ENCODE data around the gene AKR1C4. TPM values are rescaled to one million over a fixed set of nuclear protein-coding genes. Genes with fewer than 3 reads are reported as not detected.
A peak's percentile ranks its signal among the peaks of the same experiment; 100 is the strongest.

The AKR1C4 gene
- total and polyA plus RNA-seq, 4 donors = 3.2 to 260 (median 129) TPM

- TF ChIP-seq FOXA1 (IDR thresholded peaks at IDR 0.05) (peak; percentile 94), ZBTB33 (IDR thresholded peaks at IDR 0.05) (peak; percentile 74), CTCF (IDR thresholded peaks at IDR 0.05; ENCODE audit: low read depth, low read length, missing input control) (no peak), HNF4G (IDR thresholded peaks at IDR 0.05) (peak; percentile 89), HNF4A (conservative IDR thresholded peaks at IDR 0.05) (peak; percentile 96 to 97), RXRA (IDR thresholded peaks at IDR 0.05) (peak; percentile 88), NR2F2 (IDR thresholded peaks at IDR 0.05) (no peak), JUND (IDR thresholded peaks at IDR 0.05) (peak in 1 of 2 donors; percentile 72), EGR1 (IDR thresholded peaks at IDR 0.05; ENCODE audit: low read depth in 2 of 2) (no peak), GABPA (IDR thresholded peaks at IDR 0.05 in 1 of 2, conservative IDR thresholded peaks at IDR 0.05 in 1 of 2) (no peak), SP1 (IDR thresholded peaks at IDR 0.05) (peak; percentile 96), FOXA2 (IDR thresholded peaks at IDR 0.05) (peak; percentile 93), ATF3 (IDR thresholded peaks at IDR 0.05) (peak; percentile 72), YY1 (IDR thresholded peaks at IDR 0.05) (peak; percentile 71), TAF1 (conservative IDR thresholded peaks at IDR 0.05) (no peak), RAD21 (IDR thresholded peaks at IDR 0.05) (peak; percentile 40 to 67), REST (IDR thresholded peaks at IDR 0.05) (peak; percentile 70), MAX (IDR thresholded peaks at IDR 0.05) (peak; percentile 63)
- Histone ChIP-seq H3K9ac (ENCODE audit: low read depth in 1 of 2, low read length in 2 of 2) (no peak overlapping the region), H3K4me3 (ENCODE audit: low read depth in 1 of 3, low read length in 3 of 3) (no peak overlapping the region), H3K4me1 (ENCODE audit: control insufficient read depth in 4 of 4, insufficient read depth in 4 of 4, low read length in 3 of 4) (peaks cover 4 to 17% (median 11%) of the 10 kb centered on the region in 4 donors), H3K27me3 (ENCODE audit: control insufficient read depth in 4 of 4, insufficient read depth in 4 of 4, low read length in 3 of 4) (no peaks in the 10 kb centered on the region), H3K36me3 (ENCODE audit: control insufficient read depth in 4 of 4, insufficient read depth in 3 of 4, low read depth in 1 of 4, low read length in 3 of 4) (no peaks in the 10 kb centered on the region), H3K27ac (ENCODE audit: low read depth in 1 of 2, low read length in 2 of 2) (peak overlapping the region; percentile 36 to 43), H3K9me3 (ENCODE audit: control insufficient read depth in 4 of 4, low read length in 3 of 4) (peaks cover 0 to 20% (median 15%) of the 10 kb centered on the region in 4 donors)
- DNase-seq (ENCODE audit: low spot score) = no peak
- 40% methylated on average over 1 of the region's 1 CpG for WGBS
Observed at GRCh38 chr10:5243521-5243987, 46.9 kb downstream of the AKR1C4 start.
